ENCODE data around the gene LINGO4. TPM values are rescaled to one million over a fixed set of nuclear protein-coding genes. Genes with fewer than 3 reads are reported as not detected.

Gene LINGO4
- total RNA-seq, 4 donors from 2014 or later, result 0.14 to 0.48 TPM; not detected in 2

GRCh38 chr1:151820940-151821339 is 15.7 kb upstream of the LINGO4 start:
- DNase-seq, result no peak
- no peak overlapping the region for H3K4me3 ChIP-seq
- no peaks in the 10 kb centered on the region for H3K27me3 ChIP-seq
- H3K4me1 ChIP-seq, result peaks cover 0 to 4% (median 0%) of the 10 kb centered on the region in 4 donors
- WGBS, 2 donors (ENCODE audit: low coverage in 1 of 2), result 15 to 18% methylated on average over 2 of the region's 2 CpGs
- H3K9me3 ChIP-seq, result no peaks in the 10 kb centered on the region
- TF ChIP-seq EP300 (IDR thresholded peaks at IDR 0.05; ENCODE audit: low read depth), result no peak
- TF ChIP-seq POLR2AphosphoS5 (IDR thresholded peaks at IDR 0.05), result no peak
- TF ChIP-seq CTCF (IDR thresholded peaks at IDR 0.05), result no peak
- no peak for TF ChIP-seq POLR2A (IDR thresholded peaks at IDR 0.05)
- H3K36me3 ChIP-seq, result no peaks in the 10 kb centered on the region
- in situ Hi-C loops (cut with MboI; ENCODE audit: low pct_ligation_motif_present in 1 of 4, low pct_unique_long_range_greater_than_20kb in 1 of 4, low sequenced_read_pairs in 3 of 4) (no loop called here), intact Hi-C loops (cut with DNase I; ENCODE audit: low total_unique reads) (no loop called here)
- H3K27ac ChIP-seq, result no peak overlapping the region

GRCh38 chr1:151819976-151820623 is 14.9 kb upstream of the LINGO4 start:
- Histone ChIP-seq H3K4me1 (no peaks in the 10 kb centered on the region), H3K4me3 (no peak overlapping the region), H3K27ac (no peak overlapping the region), H3K27me3 (no peaks in the 10 kb centered on the region), H3K9me3 (no peaks in the 10 kb centered on the region), H3K36me3 (no peaks in the 10 kb centered on the region)
- in situ Hi-C loops (cut with MboI; ENCODE audit: low pct_ligation_motif_present in 1 of 4, low pct_unique_long_range_greater_than_20kb in 1 of 4, low sequenced_read_pairs in 3 of 4), result loop anchor here in 1 of 4 donors (10.0 kb wide), 1 partner anchor 65 kb away; no protein-coding TSS in a partner anchor
- intact Hi-C loops (cut with DNase I; ENCODE audit: low total_unique reads), result no loop called here
- 70 to 81% methylated on average over 2 to 7 of the region's 7 CpGs for WGBS, 2 donors (ENCODE audit: low coverage in 1 of 2)
- TF ChIP-seq POLR2AphosphoS5 (IDR thresholded peaks at IDR 0.05), result no peak
- no peak for TF ChIP-seq CTCF (IDR thresholded peaks at IDR 0.05)
- no peak for TF ChIP-seq EP300 (IDR thresholded peaks at IDR 0.05; ENCODE audit: low read depth)
- TF ChIP-seq POLR2A (IDR thresholded peaks at IDR 0.05), result no peak
- no peak for DNase-seq

GRCh38 chr1:151819227-151819835 is 14.1 kb upstream of the LINGO4 start:
- no peak overlapping the region for H3K27ac ChIP-seq
- intact Hi-C loops (cut with DNase I; ENCODE audit: low total_unique reads), result no loop called here

More at GRCh38 chr1:151819227-151819835, 14.1 kb upstream of the LINGO4 start:
- Histone ChIP-seq H3K4me3 (no peak overlapping the region), H3K36me3 (no peaks in the 10 kb centered on the region), H3K27me3 (no peaks in the 10 kb centered on the region), H3K9me3 (no peaks in the 10 kb centered on the region), H3K4me1 (no peaks in the 10 kb centered on the region)
- in situ Hi-C loops (cut with MboI; ENCODE audit: low pct_ligation_motif_present in 1 of 4, low pct_unique_long_range_greater_than_20kb in 1 of 4, low sequenced_read_pairs in 3 of 4), result loop anchor here in 1 of 4 donors (10.0 kb wide), 1 partner anchor 65 kb away; no protein-coding TSS in a partner anchor
- 60 to 85% methylated on average over 1 to 12 of the region's 12 CpGs for WGBS, 2 donors (ENCODE audit: low coverage in 1 of 2)
- TF ChIP-seq POLR2A (IDR thresholded peaks at IDR 0.05) (no peak), CTCF (IDR thresholded peaks at IDR 0.05) (no peak), POLR2AphosphoS5 (IDR thresholded peaks at IDR 0.05) (no peak), EP300 (IDR thresholded peaks at IDR 0.05; ENCODE audit: low read depth) (no peak)
- DNase-seq, result no peak

Data from transverse colon (tissue), 4 donors.